Left kidney (tissue), 2 donors: ENCODE data around the gene SPEF2. TPM values are rescaled to one million over a fixed set of nuclear protein-coding genes. Genes with fewer than 3 reads are reported as not detected.
"Not testable (repeated sequence)": the region's sequence is repeated elsewhere in the genome, so short reads cannot be mapped to it uniquely, and the experiment has no call there.

Source experiments
- DNase-seq: peaks from one replicate; pipeline ENCODE4 v3.0.0-alpha.2; 2013
- polyA plus RNA-seq: library from polyadenylated mRNA; unstranded; fragments of 120-200 nt; gene quantifications from one replicate; pipeline ENCODE4 v1.2.1, GENCODE V29; 2013; ENCODE audit not compliant: insufficient read length

SPEF2 gene
- polyA plus RNA-seq, 1 donor, result 80.3 TPM

DNA sequence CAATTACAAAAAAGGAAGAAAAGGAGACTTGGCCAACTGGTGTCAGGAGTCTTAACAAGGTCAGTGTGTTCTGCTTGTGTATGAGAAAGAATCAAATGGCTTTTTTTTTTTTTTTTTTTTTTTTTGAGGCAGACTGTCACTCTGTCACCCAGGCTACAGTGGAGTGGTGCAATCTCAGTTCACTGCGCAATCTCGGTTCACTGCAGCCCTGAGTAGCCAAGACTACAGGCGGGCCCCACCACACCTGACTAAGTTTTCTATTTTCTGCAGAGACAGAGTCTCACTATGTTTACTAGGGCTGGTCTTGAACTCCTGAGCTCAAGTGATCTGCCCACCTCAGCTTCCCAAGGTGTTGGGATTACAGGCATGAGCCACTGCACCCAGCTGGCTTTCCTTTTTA, 236.0 kb downstream of the SPEF2 start:
- no peak for DNase-seq

- no peak for DNase-seq
These were observed 236.6 kb downstream of the SPEF2 start for GRCh38 chr5:35854248-35854647.

DNA sequence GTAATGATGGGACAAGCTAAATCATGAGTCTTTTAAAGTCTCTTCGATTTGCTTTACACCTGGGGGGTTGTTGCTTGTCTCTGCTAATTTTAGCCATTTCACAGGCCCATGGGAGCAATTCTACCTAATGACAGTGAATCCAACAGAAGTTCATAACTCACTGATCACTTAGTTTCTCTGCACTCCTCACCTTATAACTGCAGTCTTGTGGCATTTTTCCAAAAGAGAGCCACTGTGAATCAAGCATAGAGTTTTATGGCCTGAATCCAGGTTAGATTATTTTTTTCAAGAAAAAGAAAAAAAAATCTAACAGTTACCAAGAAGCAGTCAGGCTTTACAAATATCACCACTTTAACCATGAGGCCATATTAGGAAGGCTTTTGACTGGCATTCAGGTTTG, 237.5 kb downstream of the SPEF2 start:
- DNase-seq, result no peak

DNA sequence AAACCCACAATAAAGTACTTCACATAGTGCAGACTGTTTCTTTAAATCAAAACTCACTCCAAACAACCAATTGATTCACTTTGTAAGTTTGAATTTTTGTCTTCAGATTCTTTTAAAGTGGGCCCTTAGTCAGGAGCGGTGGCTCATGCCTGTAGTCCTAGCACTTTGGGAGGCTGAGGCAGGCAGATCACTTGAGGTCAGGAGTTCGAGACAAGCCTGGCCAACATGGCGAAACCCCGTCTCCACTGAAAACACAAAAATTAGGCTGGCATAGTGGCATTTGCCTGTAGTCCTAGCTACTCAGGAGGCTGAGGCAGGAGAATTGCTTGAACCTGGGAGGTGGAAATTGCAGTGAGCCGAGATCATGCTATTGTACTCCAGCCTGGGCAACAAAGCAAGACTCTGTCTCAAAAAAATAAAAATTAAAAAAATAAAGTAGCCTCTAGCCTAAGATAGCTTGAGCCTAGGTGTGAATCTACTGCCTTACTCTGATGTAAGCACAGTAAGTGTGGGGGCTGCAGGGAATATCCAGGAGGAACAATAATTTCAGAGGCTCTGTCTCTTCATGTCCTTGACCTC, 238.6 kb downstream of the SPEF2 start:
- not testable (repeated sequence) for DNase-seq

DNA sequence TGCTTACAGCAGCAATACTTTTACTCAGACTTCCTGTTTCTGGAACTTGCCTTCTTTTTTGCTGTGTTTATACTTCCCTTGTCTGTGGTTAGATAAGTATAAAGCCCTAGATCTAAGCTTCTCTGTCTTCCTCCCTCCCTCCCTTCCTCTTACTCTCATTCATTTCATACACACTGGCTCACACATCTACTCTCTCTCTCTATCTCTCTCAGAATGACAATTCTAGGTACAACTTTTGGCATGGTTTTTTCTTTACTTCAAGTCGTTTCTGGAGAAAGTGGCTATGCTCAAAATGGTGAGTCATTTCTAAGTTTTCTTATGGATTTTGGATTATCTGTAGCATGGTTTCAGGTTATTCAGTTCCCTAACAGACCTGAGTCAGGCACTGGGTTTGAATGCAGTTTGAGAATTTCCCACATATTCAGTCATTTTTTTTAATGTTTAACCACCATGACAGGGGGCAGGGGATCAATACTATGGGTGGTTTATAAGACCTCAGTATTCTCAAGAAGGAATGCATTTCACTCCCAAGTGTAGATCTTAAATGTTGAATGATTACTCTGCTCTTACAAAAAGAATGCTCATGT, 239.2 kb downstream of the SPEF2 start, which contains the start of gene IL7R:
TSS of gene IL7R (plus strand) at position 127 of the 587 bp plus-strand sequence. CDS start at position 214, 87 bp downstream.
- no peak for DNase-seq

DNA sequence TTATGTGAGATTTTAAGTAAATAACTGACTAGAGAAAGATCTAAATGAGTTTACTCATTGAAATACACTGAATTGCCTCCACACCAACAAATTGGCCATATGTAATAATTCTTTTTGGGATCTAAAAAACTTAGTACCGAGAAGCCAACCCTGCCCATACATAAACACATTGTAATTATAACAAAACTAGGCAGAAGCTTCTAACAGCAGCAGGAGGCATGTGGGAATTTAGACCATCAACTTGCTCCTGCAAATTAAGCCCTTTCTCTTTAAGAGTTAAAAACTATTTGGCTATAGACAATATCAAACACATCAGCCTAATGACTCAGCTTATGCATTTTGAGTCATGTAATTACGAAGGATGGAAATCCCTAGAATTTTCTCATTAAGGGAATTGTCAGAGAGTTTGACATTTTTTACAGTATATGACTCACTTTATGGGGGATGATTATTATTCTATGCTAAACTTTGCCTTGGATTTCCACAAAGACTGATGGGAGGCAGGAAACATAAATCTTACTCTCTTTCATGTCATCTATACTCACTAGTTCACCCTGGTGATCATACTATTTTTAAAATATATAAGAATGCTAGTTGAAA, 240.0 kb downstream of the SPEF2 start:
- no peak for DNase-seq

DNA sequence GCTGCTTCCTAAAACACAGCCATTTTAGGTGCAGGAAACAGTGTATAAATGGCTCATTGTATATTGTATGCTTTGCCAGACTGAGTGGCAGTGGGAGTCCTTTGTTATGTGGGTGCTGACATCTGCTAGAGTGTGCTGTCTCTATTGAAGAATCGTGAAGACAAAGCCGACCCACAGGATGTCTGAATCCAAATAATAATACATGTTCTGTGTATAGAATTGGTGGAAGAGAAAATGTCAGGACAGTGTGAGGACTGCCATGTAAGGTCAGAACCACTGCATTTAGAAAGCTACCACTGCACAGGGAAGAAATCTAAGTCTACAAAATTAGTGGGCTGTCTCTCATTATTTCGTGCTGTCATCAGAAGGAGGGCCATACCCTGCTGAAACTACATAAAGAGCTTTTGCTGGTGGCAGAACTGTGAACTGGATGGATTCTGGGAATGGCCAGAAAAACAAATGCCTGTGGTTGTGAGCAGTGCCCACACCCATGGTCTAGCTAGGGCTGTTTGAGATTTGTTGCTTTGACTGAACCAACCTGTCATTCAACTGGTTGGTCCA, 241.5 kb downstream of the SPEF2 start:
- no peak for DNase-seq

GRCh38 chr5:35860686-35861085, 243.0 kb downstream of the SPEF2 start:
- no peak for DNase-seq

- DNase-seq, result no peak
These were observed 244.1 kb downstream of the SPEF2 start for GRCh38 chr5:35861718-35862117.

GRCh38 chr5:35862126-35862525, 244.5 kb downstream of the SPEF2 start:
- no peak for DNase-seq

DNA sequence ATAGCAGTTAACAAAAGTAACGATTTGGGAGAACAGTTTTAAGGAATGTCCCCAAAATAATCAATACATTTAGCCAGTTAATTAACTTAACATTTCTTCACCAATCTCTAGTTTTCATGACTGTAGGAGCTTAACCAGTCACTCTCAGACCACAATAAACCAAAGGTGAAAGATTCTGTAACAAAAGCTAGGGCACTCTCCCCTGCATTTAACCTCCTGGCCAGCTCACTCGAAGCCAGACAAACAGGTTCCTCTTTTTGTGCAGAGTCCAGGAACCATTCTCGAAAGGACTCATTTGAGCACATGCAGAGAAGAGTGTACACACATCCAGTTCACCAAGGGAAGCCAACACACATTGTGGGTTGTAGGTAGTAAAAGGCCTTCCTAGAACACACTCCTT, 245.5 kb downstream of the SPEF2 start:
- no peak for DNase-seq

Other genes starting within 250 kb of the SPEF2 start
- gene IL7R, start 239.0 kb downstream of the SPEF2 start, polyA plus RNA-seq, result 0.45 TPM